ENCODE data around the gene CCDC110.

DNA sequence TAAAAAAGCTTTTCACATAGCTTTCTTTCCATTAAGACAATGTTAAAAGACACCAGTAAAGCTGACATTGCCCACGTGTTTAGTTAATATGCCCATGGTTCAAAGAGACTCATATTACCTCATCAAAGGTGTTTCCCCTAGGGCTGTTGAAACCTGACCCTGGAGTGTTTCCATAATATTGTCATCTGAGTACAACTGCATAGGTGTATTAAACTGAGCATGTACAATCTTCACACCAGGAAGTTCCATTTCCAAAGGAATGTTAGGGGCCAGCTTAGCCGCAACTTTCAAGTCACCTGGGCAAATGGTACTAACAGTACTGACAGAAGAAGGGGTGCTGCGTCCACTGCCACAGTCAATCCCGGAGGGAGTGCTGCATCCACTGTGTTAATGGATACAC, 36.6 kb upstream of the CCDC110 start:
- TF ChIP-seq, protein P1, sequence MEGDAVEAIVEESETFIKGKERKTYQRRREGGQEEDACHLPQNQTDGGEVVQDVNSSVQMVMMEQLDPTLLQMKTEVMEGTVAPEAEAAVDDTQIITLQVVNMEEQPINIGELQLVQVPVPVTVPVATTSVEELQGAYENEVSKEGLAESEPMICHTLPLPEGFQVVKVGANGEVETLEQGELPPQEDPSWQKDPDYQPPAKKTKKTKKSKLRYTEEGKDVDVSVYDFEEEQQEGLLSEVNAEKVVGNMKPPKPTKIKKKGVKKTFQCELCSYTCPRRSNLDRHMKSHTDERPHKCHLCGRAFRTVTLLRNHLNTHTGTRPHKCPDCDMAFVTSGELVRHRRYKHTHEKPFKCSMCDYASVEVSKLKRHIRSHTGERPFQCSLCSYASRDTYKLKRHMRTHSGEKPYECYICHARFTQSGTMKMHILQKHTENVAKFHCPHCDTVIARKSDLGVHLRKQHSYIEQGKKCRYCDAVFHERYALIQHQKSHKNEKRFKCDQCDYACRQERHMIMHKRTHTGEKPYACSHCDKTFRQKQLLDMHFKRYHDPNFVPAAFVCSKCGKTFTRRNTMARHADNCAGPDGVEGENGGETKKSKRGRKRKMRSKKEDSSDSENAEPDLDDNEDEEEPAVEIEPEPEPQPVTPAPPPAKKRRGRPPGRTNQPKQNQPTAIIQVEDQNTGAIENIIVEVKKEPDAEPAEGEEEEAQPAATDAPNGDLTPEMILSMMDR (conservative IDR thresholded peaks at IDR 0.05) = no peak
- TF ChIP-seq EZH2 (IDR thresholded peaks at IDR 0.05; ENCODE audit: low read depth) = no peak

Measured in PC-9 (cell line).